ENCODE results near the gene ZNF423.

Gene ZNF423

GRCh38 chr16:49857423-49858181, 1.7 kb upstream of the ZNF423 start:
- H3K4me1 Mint-ChIP-seq, result peaks cover 19% of the 10 kb centered on the region

DNA sequence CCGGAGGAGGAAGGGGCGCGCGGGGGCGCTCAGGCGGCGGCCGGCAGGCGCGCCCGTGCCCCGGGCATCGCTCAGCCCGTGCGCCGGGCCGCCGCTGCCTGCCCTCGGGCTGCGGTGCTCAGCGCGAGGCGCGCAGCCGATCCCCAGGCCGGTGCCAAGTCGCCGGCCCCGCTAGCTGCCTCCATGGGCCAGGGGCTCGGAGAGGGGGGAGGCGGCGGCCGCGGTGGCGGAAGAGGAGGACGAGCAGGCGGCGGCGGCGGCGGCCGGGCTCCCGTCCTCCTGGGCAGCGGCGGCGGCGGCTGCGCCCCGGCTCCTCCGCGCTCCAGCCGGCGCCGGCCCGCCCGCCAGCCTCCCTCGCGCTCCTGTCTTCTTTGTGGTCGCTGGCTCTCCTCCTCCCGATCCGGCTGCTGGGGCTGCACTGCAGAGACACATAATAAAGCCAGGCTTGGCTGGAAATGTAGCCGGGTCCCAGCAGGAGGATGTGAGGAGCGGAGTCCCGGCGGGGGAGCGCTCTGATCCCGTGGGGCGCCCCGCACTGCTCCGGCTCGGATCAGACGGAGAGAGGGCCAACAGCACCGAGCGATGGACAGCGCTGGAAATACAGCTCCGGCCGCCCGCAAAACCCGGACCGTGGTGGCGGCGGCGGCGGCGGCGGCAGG, 889 bp upstream of the ZNF423 start:
- peak overlapping the region; percentile 69 for H3K4me3 Mint-ChIP-seq
- H3K27ac Mint-ChIP-seq, result no peak overlapping the region
- no peaks in the 10 kb centered on the region for H3K9me3 Mint-ChIP-seq
- no peak for ATAC-seq
- peaks cover 19% of the 10 kb centered on the region for H3K4me1 Mint-ChIP-seq
- peaks cover 86% of the 10 kb centered on the region for H3K27me3 Mint-ChIP-seq
- no peaks in the 10 kb centered on the region for H3K36me3 Mint-ChIP-seq

More at GRCh38 chr16:49857423-49858181, 1.7 kb upstream of the ZNF423 start:
- no peak for ATAC-seq
- Mint-ChIP-seq H3K27me3 (peaks cover 80% of the 10 kb centered on the region), H3K4me3 (peak overlapping the region; percentile 65), H3K36me3 (no peaks in the 10 kb centered on the region), H3K9me3 (no peaks in the 10 kb centered on the region), H3K27ac (no peak overlapping the region)

GRCh38 chr16:49855280-49855821, 561 bp downstream of the ZNF423 start:
- Mint-ChIP-seq H3K27me3 (peaks cover 82% of the 10 kb centered on the region), H3K9me3 (no peaks in the 10 kb centered on the region), H3K4me1 (peaks cover 19% of the 10 kb centered on the region), H3K36me3 (no peaks in the 10 kb centered on the region), H3K27ac (no peak overlapping the region), H3K4me3 (peak overlapping the region; percentile 75)
- peak; percentile 52 for ATAC-seq

DNA sequence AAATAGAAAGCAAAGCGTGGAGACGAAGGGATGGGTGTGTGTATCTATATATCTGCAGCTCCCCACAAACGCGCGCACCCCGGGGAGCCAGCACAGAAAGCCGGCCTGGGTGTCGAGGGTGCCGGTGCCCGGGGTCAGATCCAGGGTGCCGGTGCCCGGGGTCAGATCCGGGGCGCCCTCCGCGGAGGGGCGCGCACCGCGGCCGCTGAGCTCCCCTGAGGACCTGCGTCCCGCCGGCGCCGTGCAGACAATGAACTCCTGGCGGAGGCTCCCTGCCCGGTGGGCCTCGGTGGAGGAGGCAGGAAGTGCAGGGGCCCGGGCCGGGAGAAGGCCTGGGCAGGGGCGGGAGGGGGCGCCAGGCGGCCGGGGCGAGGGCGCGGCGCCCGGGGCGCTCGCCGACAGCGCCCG, 1.1 kb downstream of the ZNF423 start:
- Mint-ChIP-seq H3K4me1 (peaks cover 19% of the 10 kb centered on the region), H3K36me3 (no peaks in the 10 kb centered on the region), H3K27me3 (peaks cover 77% of the 10 kb centered on the region), H3K4me3 (no peak overlapping the region), H3K9me3 (no peaks in the 10 kb centered on the region), H3K27ac (no peak overlapping the region)
- ATAC-seq, result no peak

- peaks cover 72% of the 10 kb centered on the region for H3K27me3 Mint-ChIP-seq
- peak overlapping the region; percentile 63 for H3K4me3 Mint-ChIP-seq
- no peaks in the 10 kb centered on the region for H3K36me3 Mint-ChIP-seq
- no peak for ATAC-seq
- no peaks in the 10 kb centered on the region for H3K9me3 Mint-ChIP-seq
- H3K4me1 Mint-ChIP-seq, result peaks cover 16% of the 10 kb centered on the region
- no peak overlapping the region for H3K27ac Mint-ChIP-seq
These were observed 1.6 kb downstream of the ZNF423 start for GRCh38 chr16:49854188-49854795.

GRCh38 chr16:49852279-49852678, 3.6 kb downstream of the ZNF423 start:
- ATAC-seq, result no peak
- no peaks in the 10 kb centered on the region for H3K36me3 Mint-ChIP-seq
- H3K9me3 Mint-ChIP-seq, result no peaks in the 10 kb centered on the region
- H3K4me3 Mint-ChIP-seq, result no peak overlapping the region
- H3K27me3 Mint-ChIP-seq, result peaks cover 64% of the 10 kb centered on the region
- peaks cover 1% of the 10 kb centered on the region for H3K4me1 Mint-ChIP-seq
- no peak overlapping the region for H3K27ac Mint-ChIP-seq

DNA sequence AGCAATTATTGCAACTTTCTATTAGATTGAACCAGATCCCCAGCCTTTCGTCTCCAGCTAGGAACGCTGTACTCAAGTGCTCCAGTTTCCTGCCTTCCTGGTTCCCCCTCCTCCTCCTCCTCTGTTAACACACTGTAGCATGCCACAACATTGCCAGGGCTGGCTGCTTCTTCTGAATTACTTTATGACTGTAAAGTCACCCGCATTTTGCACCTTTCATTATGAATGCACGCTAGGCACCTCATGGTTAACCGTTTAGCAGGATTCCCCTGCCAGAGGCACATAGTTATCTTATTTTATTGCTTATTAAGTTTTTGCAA, 4.5 kb downstream of the ZNF423 start:
- Mint-ChIP-seq H3K4me3 (no peak overlapping the region), H3K36me3 (no peaks in the 10 kb centered on the region), H3K27me3 (peaks cover 64% of the 10 kb centered on the region), H3K27ac (no peak overlapping the region), H3K9me3 (no peaks in the 10 kb centered on the region), H3K4me1 (no peaks in the 10 kb centered on the region)
- no peak for ATAC-seq

DNA sequence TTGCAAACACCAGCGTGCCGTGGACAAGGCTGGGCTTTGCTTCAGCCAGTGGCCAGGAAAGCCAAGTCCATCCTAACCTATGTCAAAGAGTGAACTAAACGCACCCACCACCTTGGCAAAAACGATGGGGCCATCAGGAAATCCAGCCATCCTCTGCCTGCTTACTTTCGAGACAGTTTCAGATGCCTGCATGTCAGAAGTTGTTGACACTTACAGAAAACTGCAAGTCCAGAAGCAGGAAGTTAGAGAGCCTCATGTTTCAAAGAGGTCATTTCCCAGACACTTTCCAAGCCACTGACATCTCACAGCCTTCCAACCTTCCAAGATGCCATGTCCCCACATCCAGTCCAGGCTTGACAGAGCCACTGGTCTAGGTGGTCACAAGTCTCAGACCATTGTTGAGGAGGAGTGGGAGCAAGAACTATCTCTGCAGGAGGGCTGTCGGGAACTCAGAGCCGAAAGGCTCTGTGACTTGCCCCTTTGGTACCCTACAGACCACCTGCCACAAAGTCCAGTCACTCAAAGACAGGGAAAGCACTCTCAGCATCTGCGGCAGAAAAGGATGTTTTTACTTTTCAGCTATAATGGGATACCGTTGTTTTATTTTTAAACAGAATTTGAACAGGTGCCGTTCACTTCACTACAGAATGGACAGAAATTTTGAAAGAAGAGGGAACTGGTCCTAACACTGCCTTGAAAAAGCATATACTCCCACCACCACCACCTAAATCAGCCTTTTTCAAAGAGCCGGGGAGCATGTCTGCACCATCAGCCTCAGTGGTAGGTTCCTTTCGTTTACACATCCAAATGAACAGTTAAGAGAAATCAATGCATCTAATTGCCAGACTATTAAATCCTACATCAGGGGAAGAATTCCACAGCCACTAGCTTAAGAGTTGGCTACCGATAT, 5.1 kb downstream of the ZNF423 start:
- peaks cover 61% of the 10 kb centered on the region for H3K27me3 Mint-ChIP-seq
- no peak for ATAC-seq
- H3K4me3 Mint-ChIP-seq, result no peak overlapping the region
- no peak overlapping the region for H3K27ac Mint-ChIP-seq
- H3K4me1 Mint-ChIP-seq, result no peaks in the 10 kb centered on the region
- H3K36me3 Mint-ChIP-seq, result no peaks in the 10 kb centered on the region
- H3K9me3 Mint-ChIP-seq, result no peaks in the 10 kb centered on the region

DNA sequence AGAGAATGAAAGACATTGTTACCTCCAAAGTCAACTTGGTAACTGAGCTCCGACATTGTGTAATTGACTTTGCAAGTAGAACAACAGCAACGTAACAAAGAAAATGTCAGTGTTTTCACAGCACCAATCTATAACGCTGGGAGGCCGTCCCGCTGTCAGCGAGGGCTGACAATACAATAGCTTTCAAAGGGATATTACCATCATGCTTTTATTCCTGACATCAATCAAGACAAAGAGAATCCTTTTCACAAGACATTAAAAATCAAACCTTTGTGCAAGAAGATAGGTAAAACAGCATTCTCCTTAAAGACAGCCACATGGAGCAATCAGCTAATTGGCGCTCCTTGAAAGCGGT, 6.2 kb downstream of the ZNF423 start:
- no peak for ATAC-seq
- Mint-ChIP-seq H3K4me1 (no peaks in the 10 kb centered on the region), H3K27ac (no peak overlapping the region), H3K36me3 (no peaks in the 10 kb centered on the region), H3K27me3 (peaks cover 60% of the 10 kb centered on the region), H3K9me3 (no peaks in the 10 kb centered on the region), H3K4me3 (no peak overlapping the region)

DNA sequence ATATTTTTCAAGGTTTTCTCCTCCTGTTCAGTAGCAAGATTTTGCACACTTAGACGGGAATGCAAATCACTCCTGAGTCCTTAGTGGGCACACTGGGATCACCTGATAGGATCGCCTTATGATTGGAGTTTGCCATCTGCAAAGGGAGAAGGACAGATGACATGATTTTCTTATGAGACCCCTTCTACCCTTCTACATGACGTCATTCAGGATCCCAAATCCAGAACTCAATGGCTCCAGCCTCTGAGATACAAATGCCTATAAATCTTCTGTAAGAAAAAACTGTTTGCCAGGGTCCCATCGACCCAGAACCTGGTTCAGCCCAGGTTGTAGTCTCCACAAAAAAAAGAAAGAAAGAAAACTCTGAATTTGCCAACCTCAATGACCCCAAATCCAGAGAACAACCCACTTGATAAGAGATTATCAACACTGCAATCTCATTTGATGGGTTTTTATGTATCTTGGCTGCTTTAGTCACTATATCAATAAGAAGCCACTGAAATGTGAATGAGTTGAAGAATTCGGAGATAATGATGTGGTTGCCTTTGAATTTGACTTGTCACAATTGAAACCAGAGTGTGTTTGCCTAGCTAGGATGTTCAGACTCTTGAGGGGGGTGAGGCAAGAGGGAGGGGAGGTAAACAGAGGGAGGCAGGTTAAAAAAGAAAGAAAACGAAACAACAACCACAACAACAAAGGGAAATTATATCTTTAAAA, 6.7 kb downstream of the ZNF423 start:
- no peaks in the 10 kb centered on the region for H3K36me3 Mint-ChIP-seq
- no peak overlapping the region for H3K27ac Mint-ChIP-seq
- H3K4me3 Mint-ChIP-seq, result no peak overlapping the region
- no peaks in the 10 kb centered on the region for H3K4me1 Mint-ChIP-seq
- H3K9me3 Mint-ChIP-seq, result no peaks in the 10 kb centered on the region
- no peak for ATAC-seq
- H3K27me3 Mint-ChIP-seq, result peaks cover 55% of the 10 kb centered on the region

GRCh38 chr16:49848530-49848929, 7.4 kb downstream of the ZNF423 start:
- Mint-ChIP-seq H3K4me3 (no peak overlapping the region), H3K27ac (no peak overlapping the region)

GRCh38 chr16:49846800-49847199, 9.1 kb downstream of the ZNF423 start:
- H3K4me1 Mint-ChIP-seq, result no peaks in the 10 kb centered on the region
- no peaks in the 10 kb centered on the region for H3K9me3 Mint-ChIP-seq
- H3K27ac Mint-ChIP-seq, result no peak overlapping the region
- H3K36me3 Mint-ChIP-seq, result no peaks in the 10 kb centered on the region
- H3K4me3 Mint-ChIP-seq, result no peak overlapping the region
- no peak for ATAC-seq
- peaks cover 35% of the 10 kb centered on the region for H3K27me3 Mint-ChIP-seq

More at GRCh38 chr16:49848530-49848929, 7.4 kb downstream of the ZNF423 start:
- Mint-ChIP-seq H3K27me3 (peaks cover 48% of the 10 kb centered on the region), H3K4me1 (no peaks in the 10 kb centered on the region), H3K36me3 (no peaks in the 10 kb centered on the region), H3K9me3 (no peaks in the 10 kb centered on the region)
- no peak for ATAC-seq

GRCh38 chr16:49844359-49844758, 11.6 kb downstream of the ZNF423 start:
- H3K36me3 Mint-ChIP-seq, result no peaks in the 10 kb centered on the region
- no peak for ATAC-seq
- no peak overlapping the region for H3K4me3 Mint-ChIP-seq
- peaks cover 48% of the 10 kb centered on the region for H3K27me3 Mint-ChIP-seq
- H3K4me1 Mint-ChIP-seq, result no peaks in the 10 kb centered on the region
- no peaks in the 10 kb centered on the region for H3K9me3 Mint-ChIP-seq
- H3K27ac Mint-ChIP-seq, result no peak overlapping the region

- Mint-ChIP-seq H3K9me3 (no peaks in the 10 kb centered on the region), H3K27ac (no peak overlapping the region), H3K36me3 (no peaks in the 10 kb centered on the region), H3K27me3 (peaks cover 49% of the 10 kb centered on the region), H3K4me1 (no peaks in the 10 kb centered on the region), H3K4me3 (no peak overlapping the region)
- no peak for ATAC-seq
These were observed 12.2 kb downstream of the ZNF423 start for GRCh38 chr16:49843758-49844157.
